GM13977 (cell line): Measurements from ENCODE around the gene CYP2W1.

Experiments used
- DNase-seq: peaks from one replicate; pipeline ENCODE4 v3.0.0; 2012; ENCODE audit warnings: low spot score
- in situ Hi-C: fragments of 300-500 bp; cut with MboI; formaldehyde crosslinking; loops from one replicate; pipeline ENCODE4 v1.12.0; 2022; ENCODE audit warnings: low sequenced_read_pairs, low pct_unique_long_range_greater_than_20kb, mixed read lengths, inconsistent platforms; ENCODE audit not compliant: unreplicated experiment
- TF ChIP-seq, protein P1 (sequence below): IDR thresholded peaks from 2 replicates; pipeline ENCODE4 v1.5.1; 2012; ENCODE audit warnings: mild to moderate bottlenecking, control low read depth; ENCODE audit not compliant: insufficient read depth; ENCODE audit errors: extremely low read depth, missing control alignments

CYP2W1 gene, protein sequence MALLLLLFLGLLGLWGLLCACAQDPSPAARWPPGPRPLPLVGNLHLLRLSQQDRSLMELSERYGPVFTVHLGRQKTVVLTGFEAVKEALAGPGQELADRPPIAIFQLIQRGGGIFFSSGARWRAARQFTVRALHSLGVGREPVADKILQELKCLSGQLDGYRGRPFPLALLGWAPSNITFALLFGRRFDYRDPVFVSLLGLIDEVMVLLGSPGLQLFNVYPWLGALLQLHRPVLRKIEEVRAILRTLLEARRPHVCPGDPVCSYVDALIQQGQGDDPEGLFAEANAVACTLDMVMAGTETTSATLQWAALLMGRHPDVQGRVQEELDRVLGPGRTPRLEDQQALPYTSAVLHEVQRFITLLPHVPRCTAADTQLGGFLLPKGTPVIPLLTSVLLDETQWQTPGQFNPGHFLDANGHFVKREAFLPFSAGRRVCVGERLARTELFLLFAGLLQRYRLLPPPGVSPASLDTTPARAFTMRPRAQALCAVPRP

DNA sequence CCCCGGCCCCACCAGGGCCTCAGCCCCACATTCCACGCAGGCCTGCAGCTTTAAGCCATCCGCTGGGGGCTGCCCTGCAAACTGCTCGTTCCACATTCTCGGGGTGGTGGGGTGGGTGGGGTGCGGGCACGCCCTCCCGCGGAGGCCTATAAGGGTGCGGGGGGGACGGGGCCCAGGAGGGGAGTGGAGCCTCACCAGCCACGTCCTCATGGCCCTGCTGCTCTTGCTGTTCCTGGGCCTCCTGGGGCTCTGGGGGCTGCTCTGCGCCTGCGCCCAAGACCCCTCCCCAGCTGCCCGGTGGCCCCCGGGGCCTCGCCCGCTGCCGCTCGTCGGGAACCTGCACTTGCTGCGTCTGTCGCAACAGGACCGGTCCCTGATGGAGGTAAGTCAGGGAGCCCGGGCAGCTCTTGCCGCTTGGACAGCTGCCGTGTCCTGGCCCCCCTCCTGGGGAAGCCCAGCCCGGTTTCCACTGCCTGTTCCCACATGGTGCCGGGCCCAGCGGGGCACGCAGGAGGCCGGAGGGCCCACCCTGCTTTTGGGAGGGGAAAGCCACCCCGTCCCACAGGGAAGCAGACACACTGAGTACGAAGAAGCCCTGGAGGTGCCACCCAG is at the start of gene CYP2W1:
Gene CYP2W1, plus strand, starts transcription at position 178 of the 612 bp plus-strand sequence. Its CDS starts 31 bp downstream, at position 209.
- DNase-seq = no peak
- TF ChIP-seq, protein P1, sequence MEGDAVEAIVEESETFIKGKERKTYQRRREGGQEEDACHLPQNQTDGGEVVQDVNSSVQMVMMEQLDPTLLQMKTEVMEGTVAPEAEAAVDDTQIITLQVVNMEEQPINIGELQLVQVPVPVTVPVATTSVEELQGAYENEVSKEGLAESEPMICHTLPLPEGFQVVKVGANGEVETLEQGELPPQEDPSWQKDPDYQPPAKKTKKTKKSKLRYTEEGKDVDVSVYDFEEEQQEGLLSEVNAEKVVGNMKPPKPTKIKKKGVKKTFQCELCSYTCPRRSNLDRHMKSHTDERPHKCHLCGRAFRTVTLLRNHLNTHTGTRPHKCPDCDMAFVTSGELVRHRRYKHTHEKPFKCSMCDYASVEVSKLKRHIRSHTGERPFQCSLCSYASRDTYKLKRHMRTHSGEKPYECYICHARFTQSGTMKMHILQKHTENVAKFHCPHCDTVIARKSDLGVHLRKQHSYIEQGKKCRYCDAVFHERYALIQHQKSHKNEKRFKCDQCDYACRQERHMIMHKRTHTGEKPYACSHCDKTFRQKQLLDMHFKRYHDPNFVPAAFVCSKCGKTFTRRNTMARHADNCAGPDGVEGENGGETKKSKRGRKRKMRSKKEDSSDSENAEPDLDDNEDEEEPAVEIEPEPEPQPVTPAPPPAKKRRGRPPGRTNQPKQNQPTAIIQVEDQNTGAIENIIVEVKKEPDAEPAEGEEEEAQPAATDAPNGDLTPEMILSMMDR = no peak
- in situ Hi-C loops = no loop called here

DNA sequence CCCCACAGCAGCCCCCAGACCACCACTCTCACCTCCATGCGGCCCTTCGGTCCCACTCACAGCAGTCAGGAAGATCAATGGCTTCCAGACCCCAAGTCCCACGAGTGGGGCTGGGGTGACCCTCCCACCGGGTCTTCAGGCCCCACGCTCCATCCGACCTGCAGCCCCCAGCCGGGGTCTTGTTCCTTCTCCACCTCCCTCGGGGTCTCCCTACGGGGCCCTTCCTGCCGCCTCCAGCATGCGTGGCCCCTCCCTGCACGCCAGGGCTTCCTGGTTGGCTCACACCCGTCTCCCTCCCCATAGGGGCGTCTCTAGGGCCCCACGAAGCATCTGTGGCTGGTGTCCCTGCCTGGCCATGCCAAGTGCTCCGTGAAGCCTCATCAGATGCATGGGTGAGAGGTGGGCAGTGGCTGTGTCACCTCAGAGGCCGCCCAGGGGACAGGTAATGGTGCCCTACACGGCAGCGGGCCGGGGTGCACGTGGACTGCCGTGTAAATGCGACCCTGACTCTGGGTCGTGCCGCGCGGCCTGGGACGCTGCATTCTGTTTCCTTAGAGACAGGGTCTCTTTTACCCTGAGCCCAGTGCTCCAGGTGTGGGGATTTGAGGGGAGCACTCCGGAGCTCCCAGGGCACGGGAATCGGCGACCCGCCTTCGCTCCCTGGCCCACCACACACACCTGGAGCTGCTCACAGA is 48.4 kb upstream of the CYP2W1 start:
- DNase-seq = no peak
- in situ Hi-C loops = no loop called here

DNA sequence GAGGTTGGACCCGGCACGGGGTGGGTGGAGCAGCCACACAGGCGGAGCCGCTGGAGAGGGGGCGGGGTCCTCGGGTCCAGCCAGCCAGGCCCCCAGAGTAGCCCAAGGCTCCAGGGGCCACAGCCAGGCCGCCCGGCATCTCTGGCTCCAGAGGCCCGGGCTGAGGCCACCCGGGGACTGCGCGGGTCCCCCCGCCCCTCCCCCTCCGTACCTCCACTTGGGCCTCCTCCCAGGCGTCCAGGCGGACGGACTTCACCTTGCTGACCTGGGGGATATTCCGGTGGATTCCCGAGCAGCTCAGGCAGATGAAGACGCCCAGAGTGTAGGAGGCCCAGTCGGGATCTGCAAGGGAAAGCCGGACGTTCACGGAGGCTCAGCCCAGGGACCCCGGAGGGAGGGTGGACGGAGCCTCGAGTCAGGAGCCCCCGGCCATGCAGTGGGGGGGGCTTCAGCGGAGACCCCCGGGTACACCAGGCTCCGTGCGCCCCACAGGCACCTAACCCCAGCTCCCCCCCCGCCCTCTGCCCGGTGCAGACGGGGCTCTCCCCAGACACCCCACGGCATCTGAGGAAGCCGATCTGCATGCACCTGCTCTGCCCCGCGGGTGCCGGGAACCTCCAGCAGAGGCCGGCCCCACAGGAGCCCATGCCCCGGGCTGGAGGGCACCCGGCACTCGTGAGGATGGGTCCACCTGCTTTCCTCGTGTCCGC is 47.7 kb upstream of the CYP2W1 start:
- in situ Hi-C loops = no loop called here
- TF ChIP-seq, protein P1 = no peak
- no peak for DNase-seq

More for the DNA sequence above, 48.4 kb upstream of the CYP2W1 start:
- TF ChIP-seq, protein P1 = no peak

DNA sequence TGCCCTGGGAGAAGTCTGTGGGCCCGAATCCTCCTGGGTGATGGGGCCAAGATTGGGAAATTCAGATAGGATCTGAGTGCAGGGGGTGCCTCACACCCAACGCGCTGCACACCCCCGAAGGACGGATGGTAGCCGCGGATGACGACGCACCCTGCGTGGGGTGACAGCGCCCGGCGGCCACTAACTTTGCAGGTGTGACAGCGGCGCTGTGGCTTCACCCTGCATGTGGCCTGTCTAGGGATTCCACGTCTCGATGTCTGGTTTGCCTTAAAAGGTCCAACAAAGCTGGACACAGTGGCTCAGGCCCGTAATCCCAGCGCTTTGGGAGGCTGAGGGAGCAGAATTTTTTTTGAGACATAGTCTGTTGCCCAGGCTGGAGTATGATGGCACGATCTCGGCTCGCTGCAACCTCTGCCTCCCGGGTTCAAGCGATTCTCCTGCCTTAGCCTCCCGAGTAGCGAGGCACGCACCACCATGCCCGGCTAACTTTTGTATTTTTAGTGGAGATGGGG is 47.1 kb upstream of the CYP2W1 start:
- no peak for DNase-seq
- in situ Hi-C loops = no loop called here
- TF ChIP-seq, protein P1 = no peak

DNA sequence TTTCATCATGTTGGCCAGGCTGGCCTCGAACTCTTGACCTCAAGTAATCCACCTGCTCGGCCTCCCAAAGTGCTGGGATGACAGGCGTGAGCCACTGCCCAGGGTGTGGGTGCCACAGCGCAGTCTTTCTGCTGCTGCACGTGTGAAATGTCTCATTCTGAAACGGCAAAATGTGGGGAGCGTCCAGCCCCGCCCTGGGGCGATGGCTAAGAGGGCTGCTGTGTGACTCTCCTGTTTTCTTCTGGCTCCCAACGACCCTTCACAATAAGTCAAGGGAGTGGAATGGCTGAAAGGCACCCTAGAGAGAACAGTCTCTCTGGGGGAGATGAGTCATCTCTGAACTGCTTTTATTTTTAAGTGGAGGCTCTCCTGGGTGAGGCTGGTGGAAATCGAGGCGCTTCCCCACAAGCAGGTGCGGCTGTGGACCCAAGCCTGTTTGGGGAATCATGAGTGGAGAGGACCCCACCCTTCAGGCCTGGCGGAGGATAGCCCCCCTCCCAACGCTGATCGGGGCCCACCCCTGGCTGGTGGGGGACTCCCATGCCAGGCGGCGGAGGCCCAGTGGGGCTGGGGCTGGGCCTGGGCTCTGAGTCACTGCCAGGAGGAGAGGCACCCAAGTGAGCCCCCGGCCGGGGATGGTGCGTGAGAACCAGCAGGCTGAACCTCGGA is 46.5 kb upstream of the CYP2W1 start:
- in situ Hi-C loops = no loop called here
- TF ChIP-seq, protein P1 = no peak
- DNase-seq = peak; percentile 91
